A549 (cell line): ENCODE results near the gene NCOA3. TPM values are rescaled to one million over a fixed set of nuclear protein-coding genes. Genes with fewer than 3 reads are reported as not detected.

Experiments
- ATAC-seq, 2 experiments: fragments of 200-7000 bp in 1 of 2; fragments of >200 bp in 1 of 2; cut with Nextera tagmentation in 1 of 2; cut with Tn5 transposase in 1 of 2; 3 replicates each; pipeline versions ENCODE4 v1.8.0 to v1.9.1; 2018 to 2020; ENCODE audit warnings: mild to moderate bottlenecking in 1 of 2, moderate library complexity in 1 of 2
- CTCF ChIA-PET: fragments of 300-600 bp; sonication (Branson Sonifier 250); formaldehyde crosslinking; extraction: SDS; loops from one replicate; lab custom pipeline; 2021; ENCODE audit warnings: antibody characterized with exemption, inconsistent platforms; lab: Yijun Ruan, JAX
- POLR2A ChIA-PET: fragments of 350-600 bp; formaldehyde crosslinking; extraction: SDS; loops from one replicate; lab custom pipeline; 2021; ENCODE audit warnings: antibody characterized with exemption, inconsistent platforms; lab: Yijun Ruan, JAX
- DNase-seq, 2 experiments: peaks; one replicate each; pipeline versions ENCODE4 v3.0.0 to v3.0.0-alpha.2; 2011 to 2016; ENCODE audit warnings: low read depth in 1 of 2, low spot score in 1 of 2
- FAIRE-seq: peaks from 2 replicates; lab custom pipeline; 2011; peaks lifted over from hg19 to GRCh38; lab: Jason Lieb, UNC
- H3K27ac ChIP-seq, 2 experiments: fragments of >200 bp; sonication (Bioruptor Twin); formaldehyde crosslinking; 3 replicates each; pipeline ENCODE4 v1.5.1; 2016 to 2017
- H3K4me1 ChIP-seq: fragments of >200 bp; sonication (Bioruptor Twin); formaldehyde crosslinking; 3 replicates; pipeline ENCODE4 v1.6.1; 2016
- H3K4me2 ChIP-seq: fragments of >200 bp; sonication (Bioruptor Twin); formaldehyde crosslinking; 3 replicates; pipeline ENCODE4 v1.6.1; 2016
- H3K4me3 ChIP-seq: fragments of >200 bp; sonication (Bioruptor Twin); formaldehyde crosslinking; 3 replicates; pipeline ENCODE4 v1.5.1; 2016
- H3K9me3 ChIP-seq: fragments of >200 bp; sonication (Bioruptor Twin); formaldehyde crosslinking; 3 replicates; pipeline ENCODE4 v1.6.1; 2016
- ATOH8 ChIP-seq: fragments of 250-450 bp; sonication (Bioruptor Pico); IDR thresholded peaks from 2 replicates; pipeline ENCODE4 v1.5.0; 2020; ENCODE audit warnings: low read depth, mild to moderate bottlenecking, moderate library complexity
- BHLHE40 ChIP-seq: IDR thresholded peaks from 2 replicates; pipeline ENCODE4 v1.6.1; 2012; ENCODE audit warnings: low read depth, low read length, inconsistent platforms
- CBX8 ChIP-seq: fragments of 200-600 bp; sonication (generic); IDR thresholded peaks from 2 replicates; pipeline ENCODE4 v1.6.1; 2016
- EHMT2 ChIP-seq: fragments of 200-600 bp; sonication (generic); IDR thresholded peaks from 2 replicates; pipeline ENCODE4 v1.6.1; 2016; ENCODE audit warnings: antibody characterized with exemption, low read depth, mild to moderate bottlenecking, moderate library complexity
- FOXS1 ChIP-seq: fragments of 250-450 bp; sonication (Bioruptor Pico); IDR thresholded peaks from 2 replicates; pipeline ENCODE4 v1.5.0; 2020; ENCODE audit warnings: mild to moderate bottlenecking, moderate library complexity
- GATA3 ChIP-seq: IDR thresholded peaks from 2 replicates; pipeline ENCODE4 v1.6.1; 2012; ENCODE audit warnings: borderline replicate concordance
- HEYL ChIP-seq: fragments of 250-450 bp; sonication (Bioruptor Pico); IDR thresholded peaks from 2 replicates; pipeline ENCODE4 v1.8.0; 2021; ENCODE audit warnings: mild to moderate bottlenecking, moderate library complexity
- HOXA7 ChIP-seq: fragments of 250-450 bp; sonication (Bioruptor Pico); IDR thresholded peaks from 2 replicates; pipeline ENCODE4 v1.5.0; 2020; ENCODE audit warnings: mild to moderate bottlenecking, moderate library complexity
- HOXB13 ChIP-seq: fragments of 250-450 bp; sonication (Bioruptor Pico); IDR thresholded peaks from 2 replicates; pipeline ENCODE4 v1.5.0; 2020; ENCODE audit warnings: low read depth, mild to moderate bottlenecking, moderate library complexity
- HOXB5 ChIP-seq: fragments of 250-450 bp; sonication (Bioruptor Pico); IDR thresholded peaks from 2 replicates; pipeline ENCODE4 v1.5.0; 2020; ENCODE audit warnings: mild to moderate bottlenecking, moderate library complexity
- JUN ChIP-seq, 2 experiments: fragments of >200 bp; sonication (Bioruptor Twin); formaldehyde crosslinking; IDR thresholded peaks; 2 replicates in 1 of 2; 3 replicates in 1 of 2; pipeline ENCODE4 v1.6.1; 2016 to 2017
- KDM1A ChIP-seq: fragments of 200-600 bp; sonication (generic); IDR thresholded peaks from 2 replicates; pipeline ENCODE4 v1.6.1; 2016; ENCODE audit warnings: low read depth, mild to moderate bottlenecking
- MAZ ChIP-seq: fragments of 150-350 bp; IDR thresholded peaks from 2 replicates; pipeline ENCODE4 v1.6.1; 2014; ENCODE audit warnings: antibody characterized with exemption, low read depth, low read length, borderline replicate concordance
- NPAS2 ChIP-seq: fragments of 250-450 bp; sonication (Bioruptor Pico); IDR thresholded peaks from 2 replicates; pipeline ENCODE4 v1.8.0; 2022; ENCODE audit warnings: mild to moderate bottlenecking, moderate library complexity, borderline replicate concordance
- PBX3 ChIP-seq: IDR thresholded peaks from 2 replicates; pipeline ENCODE4 v1.6.1; 2012
- RAD21 ChIP-seq, 2 experiments: fragments of >200 bp in 1 of 2; sonication (Bioruptor Twin) in 1 of 2; formaldehyde crosslinking in 1 of 2; IDR thresholded peaks in 1 of 2; conservative IDR thresholded peaks in 1 of 2; 2 replicates in 1 of 2; 3 replicates in 1 of 2; pipeline ENCODE4 v1.6.1; 2012 to 2018; ENCODE audit warnings: inconsistent platforms in 1 of 2
- RARB ChIP-seq: fragments of 250-450 bp; sonication (Bioruptor Pico); IDR thresholded peaks from 2 replicates; pipeline ENCODE4 v1.8.0; 2021; ENCODE audit warnings: mild to moderate bottlenecking, moderate library complexity
- RCOR1 ChIP-seq: fragments of 150-350 bp; IDR thresholded peaks from 2 replicates; pipeline ENCODE4 v1.6.1; 2014; ENCODE audit warnings: antibody characterized with exemption, low read length, low read depth
- SMC3 ChIP-seq: fragments of >200 bp; sonication (Bioruptor Twin); formaldehyde crosslinking; IDR thresholded peaks from 3 replicates; pipeline ENCODE4 v1.6.1; 2018; ENCODE audit warnings: inconsistent platforms
- TFCP2L1 ChIP-seq: fragments of 250-450 bp; sonication (Bioruptor Pico); IDR thresholded peaks from 2 replicates; pipeline ENCODE4 v1.5.0; 2021; ENCODE audit warnings: mild to moderate bottlenecking
- WGBS: methylation state at CpG from one replicate; pipeline ENCODE4 v1.1.6; 2017; ENCODE audit errors: missing lambda C conversion rate; 5-methylcytosine and 5-hydroxymethylcytosine counted together
- polyA plus RNA-seq, 4 experiments: library from polyadenylated mRNA; depleted of rRNA in 3 of 4; stranded (reverse); fragments of >200 nt; fragmentation: RNase III in 1 of 4; extraction: RNeasy Plus Mini Kit Qiagen cat#74134 plus additional on column Dnase treatment in 1 of 4; gene quantifications; 2 replicates in 3 of 4; 3 replicates in 1 of 4; pipeline ENCODE4 v1.2.3, GENCODE V29; 2011 to 2017
- TF ChIP-seq, protein P1 (sequence below): fragments of >200 bp; sonication (Bioruptor Twin); formaldehyde crosslinking; IDR thresholded peaks from 3 replicates; pipeline ENCODE4 v1.5.1; 2016
- TF ChIP-seq, protein P2 (sequence below): fragments of 250-450 bp; sonication (Bioruptor Pico); IDR thresholded peaks from 2 replicates; pipeline ENCODE4 v1.5.0; 2021; ENCODE audit warnings: mild to moderate bottlenecking, moderate library complexity, borderline replicate concordance

The NCOA3 gene
- polyA plus RNA-seq, 2 of the 4 experiments (the other 2 are of a cell fraction): 42.9 to 136 TPM

DNA sequence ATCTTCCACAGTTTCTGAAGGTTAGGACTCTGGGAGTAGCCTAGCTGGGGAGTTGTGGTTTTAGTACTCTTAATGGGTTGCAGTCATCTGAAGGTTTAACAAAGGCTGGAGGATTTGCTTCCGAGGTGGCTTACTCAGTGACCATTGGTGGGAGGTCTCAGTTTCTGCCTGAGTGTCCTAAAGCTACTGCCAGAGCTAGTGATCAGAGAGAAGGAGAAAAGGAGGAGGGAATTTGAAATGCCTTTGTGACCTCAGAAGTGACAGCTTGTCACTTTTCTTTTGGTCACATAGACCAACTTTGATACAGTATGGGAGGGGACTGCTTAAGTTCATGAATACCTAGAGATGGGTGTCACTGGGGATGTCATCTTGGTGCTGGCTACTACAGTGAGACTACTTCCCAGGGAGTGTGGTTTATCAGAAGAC, 41.3 kb downstream of the NCOA3 start:
- 0 out of 3 replicates have a peak overlapping the region, but pooled peaks have one; percentile 15 for H3K4me2 ChIP-seq
- DNase-seq: no peak
- no peaks in the 10 kb centered on the region for H3K9me3 ChIP-seq
- peak; percentile 44 to 51; a peak in 3 of 6 replicates for ATAC-seq
- FAIRE-seq: no peak
- H3K4me1 ChIP-seq: peaks cover 70% of the 10 kb centered on the region
- peak overlapping the region; percentile 1 to 13; a peak in 2 of 6 replicates for H3K27ac ChIP-seq
- 58% methylated on average over 1 of the region's 1 CpG for WGBS
- CTCF ChIA-PET: interaction anchor here (0.7 to 1.2 kb wide), 3 partner anchors 14 to 159 kb away, joined by 3 to 5 read pairs (median 3); no protein-coding TSS in a partner anchor
- TF ChIP-seq PBX3: no peak
- TF ChIP-seq KDM1A: no peak
- TF ChIP-seq TFCP2L1 (CRISPR knock-in tag): no peak
- TF ChIP-seq MAZ: no peak
- no peak for TF ChIP-seq HOXB13 (CRISPR knock-in tag)
- TF ChIP-seq, all 56 proteins: peak for 0
- POLR2A ChIA-PET: no interaction called here
- no peak overlapping the region for H3K4me3 ChIP-seq

- no peak for ATAC-seq
- TF ChIP-seq RARB (no peak), BHLHE40 (no peak), HEYL (CRISPR knock-in tag) (no peak), FOXS1 (CRISPR knock-in tag) (no peak), JUN (IDR thresholded peaks at IDR 0.05) (no peak), CBX8 (no peak), MAZ (no peak), NPAS2 (CRISPR knock-in tag) (no peak), RAD21 (conservative IDR thresholded peaks at IDR 0.05 in 1 of 2, IDR thresholded peaks at IDR 0.05 in 1 of 2) (no peak), EHMT2 (no peak), HOXB5 (CRISPR knock-in tag) (no peak), HOXA7 (no peak), GATA3 (no peak), ATOH8 (CRISPR knock-in tag) (no peak), RCOR1 (no peak), SMC3 (no peak)
- TF ChIP-seq, protein P1, sequence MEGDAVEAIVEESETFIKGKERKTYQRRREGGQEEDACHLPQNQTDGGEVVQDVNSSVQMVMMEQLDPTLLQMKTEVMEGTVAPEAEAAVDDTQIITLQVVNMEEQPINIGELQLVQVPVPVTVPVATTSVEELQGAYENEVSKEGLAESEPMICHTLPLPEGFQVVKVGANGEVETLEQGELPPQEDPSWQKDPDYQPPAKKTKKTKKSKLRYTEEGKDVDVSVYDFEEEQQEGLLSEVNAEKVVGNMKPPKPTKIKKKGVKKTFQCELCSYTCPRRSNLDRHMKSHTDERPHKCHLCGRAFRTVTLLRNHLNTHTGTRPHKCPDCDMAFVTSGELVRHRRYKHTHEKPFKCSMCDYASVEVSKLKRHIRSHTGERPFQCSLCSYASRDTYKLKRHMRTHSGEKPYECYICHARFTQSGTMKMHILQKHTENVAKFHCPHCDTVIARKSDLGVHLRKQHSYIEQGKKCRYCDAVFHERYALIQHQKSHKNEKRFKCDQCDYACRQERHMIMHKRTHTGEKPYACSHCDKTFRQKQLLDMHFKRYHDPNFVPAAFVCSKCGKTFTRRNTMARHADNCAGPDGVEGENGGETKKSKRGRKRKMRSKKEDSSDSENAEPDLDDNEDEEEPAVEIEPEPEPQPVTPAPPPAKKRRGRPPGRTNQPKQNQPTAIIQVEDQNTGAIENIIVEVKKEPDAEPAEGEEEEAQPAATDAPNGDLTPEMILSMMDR: no peak
- TF ChIP-seq, protein P2, sequence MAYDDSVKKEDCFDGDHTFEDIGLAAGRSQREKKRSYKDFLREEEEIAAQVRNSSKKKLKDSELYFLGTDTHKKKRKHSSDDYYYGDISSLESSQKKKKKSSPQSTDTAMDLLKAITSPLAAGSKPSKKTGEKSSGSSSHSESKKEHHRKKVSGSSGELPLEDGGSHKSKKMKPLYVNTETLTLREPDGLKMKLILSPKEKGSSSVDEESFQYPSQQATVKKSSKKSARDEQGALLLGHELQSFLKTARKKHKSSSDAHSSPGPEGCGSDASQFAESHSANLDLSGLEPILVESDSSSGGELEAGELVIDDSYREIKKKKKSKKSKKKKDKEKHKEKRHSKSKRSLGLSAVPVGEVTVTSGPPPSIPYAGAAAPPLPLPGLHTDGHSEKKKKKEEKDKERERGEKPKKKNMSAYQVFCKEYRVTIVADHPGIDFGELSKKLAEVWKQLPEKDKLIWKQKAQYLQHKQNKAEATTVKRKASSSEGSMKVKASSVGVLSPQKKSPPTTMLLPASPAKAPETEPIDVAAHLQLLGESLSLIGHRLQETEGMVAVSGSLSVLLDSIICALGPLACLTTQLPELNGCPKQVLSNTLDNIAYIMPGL: no peak
- WGBS: 90% methylated on average over 2 of the region's 2 CpGs
- DNase-seq: no peak
- Histone ChIP-seq H3K27ac (no peak overlapping the region), H3K9me3 (no peaks in the 10 kb centered on the region), H3K4me2 (no peak overlapping the region), H3K4me1 (peaks cover 64% of the 10 kb centered on the region), H3K4me3 (no peak overlapping the region)
- POLR2A ChIA-PET: interaction anchor here (0.5 to 0.6 kb wide), 3 partner anchors 9 to 161 kb away, joined by 3 to 4 read pairs (median 3); no protein-coding TSS in a partner anchor
- no peak for FAIRE-seq
- CTCF ChIA-PET: interaction anchor here (0.6 to 0.8 kb wide), 3 partner anchors 17 to 307 kb away, joined by 3 to 4 read pairs (median 3); no protein-coding TSS in a partner anchor
Observed at GRCh38 chr20:47544240-47544639, 42.6 kb downstream of the NCOA3 start.
